ENCODE results near the gene SLC39A2. TPM values are rescaled to one million over a fixed set of nuclear protein-coding genes. Genes with fewer than 3 reads are reported as not detected.

SLC39A2 gene
- polyA plus RNA-seq, 3 donors: not detected

DNA sequence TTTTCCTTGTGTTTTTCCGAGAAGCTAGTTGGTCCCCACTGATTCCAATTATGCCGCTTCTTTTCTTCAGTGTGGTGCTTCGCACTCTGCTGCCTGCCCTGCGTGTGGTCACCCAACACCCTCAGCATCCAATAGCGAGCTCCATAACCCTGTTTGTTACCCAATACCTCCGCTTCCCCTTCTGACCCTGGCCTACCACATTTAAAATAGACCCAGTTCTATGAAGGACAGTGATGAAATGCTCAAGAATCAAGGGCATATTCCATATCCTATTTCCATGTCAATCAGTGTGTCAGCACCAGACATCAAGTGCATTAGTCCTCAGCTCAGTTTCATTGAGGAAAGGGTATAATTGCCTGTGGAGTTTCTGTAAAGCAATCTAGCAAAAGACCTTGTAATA, 16.2 kb downstream of the SLC39A2 start:
- H3K9me3 ChIP-seq (replicated peaks in 1 of 2; ENCODE audit: control insufficient read depth in 1 of 2, insufficient read depth in 1 of 2, low read length in 2 of 2): no peaks in the 10 kb centered on the region
- no peak overlapping the region for H3K9ac ChIP-seq (ENCODE audit: insufficient read depth, low read length, poor library complexity, severe bottlenecking)
- TF ChIP-seq, protein P1, sequence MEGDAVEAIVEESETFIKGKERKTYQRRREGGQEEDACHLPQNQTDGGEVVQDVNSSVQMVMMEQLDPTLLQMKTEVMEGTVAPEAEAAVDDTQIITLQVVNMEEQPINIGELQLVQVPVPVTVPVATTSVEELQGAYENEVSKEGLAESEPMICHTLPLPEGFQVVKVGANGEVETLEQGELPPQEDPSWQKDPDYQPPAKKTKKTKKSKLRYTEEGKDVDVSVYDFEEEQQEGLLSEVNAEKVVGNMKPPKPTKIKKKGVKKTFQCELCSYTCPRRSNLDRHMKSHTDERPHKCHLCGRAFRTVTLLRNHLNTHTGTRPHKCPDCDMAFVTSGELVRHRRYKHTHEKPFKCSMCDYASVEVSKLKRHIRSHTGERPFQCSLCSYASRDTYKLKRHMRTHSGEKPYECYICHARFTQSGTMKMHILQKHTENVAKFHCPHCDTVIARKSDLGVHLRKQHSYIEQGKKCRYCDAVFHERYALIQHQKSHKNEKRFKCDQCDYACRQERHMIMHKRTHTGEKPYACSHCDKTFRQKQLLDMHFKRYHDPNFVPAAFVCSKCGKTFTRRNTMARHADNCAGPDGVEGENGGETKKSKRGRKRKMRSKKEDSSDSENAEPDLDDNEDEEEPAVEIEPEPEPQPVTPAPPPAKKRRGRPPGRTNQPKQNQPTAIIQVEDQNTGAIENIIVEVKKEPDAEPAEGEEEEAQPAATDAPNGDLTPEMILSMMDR (IDR thresholded peaks at IDR 0.05): no peak
- no peaks in the 10 kb centered on the region for H3K36me3 ChIP-seq (replicated peaks in 1 of 2; ENCODE audit: control insufficient read depth in 1 of 2, insufficient read depth in 2 of 2, low read length in 2 of 2)
- no peak overlapping the region for H3K4me3 ChIP-seq (replicated peaks in 1 of 3; ENCODE audit: low read depth in 2 of 3, low read length in 3 of 3)
- peak; percentile 56 to 72 (median 67) for DNase-seq
- H2AFZ ChIP-seq (ENCODE audit: insufficient read depth, low read depth, low read length, poor library complexity, severe bottlenecking): no peak overlapping the region
- peak overlapping the region in 1 of 2 donors; percentile 10 for H3K27ac ChIP-seq (ENCODE audit: low read depth in 1 of 2, low read length in 2 of 2)
- Mint-ChIP-seq H3K27me3 (ENCODE audit: low read depth in 3 of 3) (peaks cover 14 to 19% (median 18%) of the 10 kb centered on the region in 3 donors), H3K4me1 (peaks cover 49% of the 10 kb centered on the region), H3K9me3 (peaks cover 0 to 1% (median 0%) of the 10 kb centered on the region in 7 donors), H3K27ac (peak overlapping the region in 6 of 7 donors; percentile 25 to 89 (median 60)), H3K4me3 (no peak overlapping the region), H3K36me3 (no peaks in the 10 kb centered on the region)
- intact Hi-C loops (cut with micrococcal nuclease): loop anchor here (2.0 to 10.0 kb wide), 4 partner anchors 42 to 92 kb away; partner anchors contain the start of gene RNASE8 (in 1 of the 2)
- H3K4me1 ChIP-seq (ENCODE audit: control insufficient read depth in 1 of 2, insufficient read depth in 2 of 2, low read length in 2 of 2): peaks cover 48 to 52% of the 10 kb centered on the region in 2 donors
- peaks cover 0 to 5% of the 10 kb centered on the region in 2 donors for H3K27me3 ChIP-seq (ENCODE audit: control insufficient read depth in 2 of 2, insufficient read depth in 2 of 2, low read length in 2 of 2)
- H3K79me2 ChIP-seq (ENCODE audit: insufficient read depth, low read length): no peaks in the 10 kb centered on the region
- H3K4me2 ChIP-seq (replicated peaks; ENCODE audit: extremely low read depth, low read length, poor library complexity, severe bottlenecking): no peak overlapping the region
- H4K20me1 ChIP-seq (ENCODE audit: insufficient read depth, low read length): no peaks in the 10 kb centered on the region
- 34% methylated on average over 4 of the region's 6 CpGs for WGBS (ENCODE audit: insufficient coverage)

DNA sequence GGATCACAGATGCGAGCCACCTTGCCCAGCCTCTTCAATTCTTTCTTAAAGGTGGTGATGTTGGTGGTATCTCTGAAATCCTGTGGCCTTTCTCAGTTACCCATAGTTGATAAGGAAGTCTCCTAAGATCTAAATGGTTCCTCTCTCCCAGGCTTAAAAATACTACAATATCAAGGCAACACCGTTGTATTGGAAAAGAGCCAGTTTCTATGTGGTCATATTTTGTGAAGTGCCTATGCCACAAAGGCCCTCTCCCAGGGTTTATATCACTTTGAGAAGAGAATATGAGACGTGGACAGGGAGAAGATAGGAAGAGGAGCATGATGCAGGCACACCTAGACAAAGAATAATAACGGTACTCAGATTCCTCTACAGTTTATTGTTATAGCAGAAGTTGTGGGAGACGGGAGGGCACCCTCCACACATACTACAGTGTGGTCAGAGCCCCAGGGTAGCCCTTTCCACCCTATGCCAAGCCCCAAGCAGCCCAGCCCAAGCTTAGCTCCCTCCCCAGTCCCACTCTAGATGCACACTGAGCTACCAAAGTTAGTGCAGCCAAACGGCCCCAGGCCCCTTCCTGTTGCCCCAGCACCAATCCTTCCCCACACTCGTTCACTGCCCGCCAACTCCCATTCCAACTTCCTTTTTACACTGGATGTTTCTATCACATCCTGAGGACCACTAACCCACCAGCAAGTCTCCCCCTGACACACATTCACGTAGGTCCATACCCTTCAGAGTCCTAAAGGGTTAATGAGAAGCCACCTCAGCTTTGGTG, 17.5 kb downstream of the SLC39A2 start:
- no peak overlapping the region for H3K9ac ChIP-seq (ENCODE audit: insufficient read depth, low read length, poor library complexity, severe bottlenecking)
- Mint-ChIP-seq H3K27me3 (ENCODE audit: low read depth in 3 of 3) (peaks cover 11 to 17% (median 14%) of the 10 kb centered on the region in 3 donors), H3K27ac (peak overlapping the region in 4 of 7 donors; percentile 17 to 88 (median 37)), H3K36me3 (peaks cover 0 to 6% of the 10 kb centered on the region in 2 donors), H3K4me3 (no peak overlapping the region), H3K4me1 (peaks cover 53% of the 10 kb centered on the region), H3K9me3 (peaks cover 0 to 1% (median 0%) of the 10 kb centered on the region in 7 donors)
- no peak overlapping the region for H2AFZ ChIP-seq (ENCODE audit: insufficient read depth, low read depth, low read length, poor library complexity, severe bottlenecking)
- peaks cover 0 to 5% of the 10 kb centered on the region in 2 donors for H3K27me3 ChIP-seq (ENCODE audit: control insufficient read depth in 2 of 2, insufficient read depth in 2 of 2, low read length in 2 of 2)
- WGBS (ENCODE audit: insufficient coverage): 0% methylated on average over 3 of the region's 9 CpGs
- H3K27ac ChIP-seq (ENCODE audit: low read depth in 1 of 2, low read length in 2 of 2): no peak overlapping the region
- H3K4me1 ChIP-seq (ENCODE audit: control insufficient read depth in 1 of 2, insufficient read depth in 2 of 2, low read length in 2 of 2): peaks cover 48 to 56% of the 10 kb centered on the region in 2 donors
- no peak for DNase-seq
- H3K9me3 ChIP-seq (replicated peaks in 1 of 2; ENCODE audit: control insufficient read depth in 1 of 2, insufficient read depth in 1 of 2, low read length in 2 of 2): no peaks in the 10 kb centered on the region
- H3K4me3 ChIP-seq (replicated peaks in 1 of 3; ENCODE audit: low read depth in 2 of 3, low read length in 3 of 3): no peak overlapping the region
- no peak overlapping the region for H3K4me2 ChIP-seq (replicated peaks; ENCODE audit: extremely low read depth, low read length, poor library complexity, severe bottlenecking)
- intact Hi-C loops (cut with micrococcal nuclease): loop anchor here (5.0 to 10.0 kb wide), 3 partner anchors 41 to 91 kb away; partner anchors contain the start of gene RNASE8 (in 1 of the 2)
- TF ChIP-seq, protein P1 (IDR thresholded peaks at IDR 0.05): no peak
- no peaks in the 10 kb centered on the region for H3K36me3 ChIP-seq (replicated peaks in 1 of 2; ENCODE audit: control insufficient read depth in 1 of 2, insufficient read depth in 2 of 2, low read length in 2 of 2)
- no peaks in the 10 kb centered on the region for H4K20me1 ChIP-seq (ENCODE audit: insufficient read depth, low read length)
- no peaks in the 10 kb centered on the region for H3K79me2 ChIP-seq (ENCODE audit: insufficient read depth, low read length)
